MM.1S (cell line): ENCODE results near the gene BIRC6.

Experiments used
- DNase-seq: peaks from one replicate; pipeline ENCODE4 v3.0.0-alpha.2; 2015
- H2AFZ ChIP-seq: fragments of 300-600 bp; sonication (generic); 2 replicates; pipeline ENCODE4 v1.6.0; 2016; ENCODE audit warnings: antibody characterized with exemption, low read length
- H3F3A ChIP-seq: fragments of 300-600 bp; sonication (generic); 2 replicates; pipeline ENCODE4 v1.6.1; 2016; ENCODE audit warnings: mild to moderate bottlenecking, antibody characterized with exemption, low read length, moderate library complexity, mixed read lengths; ENCODE audit not compliant: insufficient read depth
- H3K27ac ChIP-seq: fragments of 300-600 bp; sonication (generic); 2 replicates; pipeline ENCODE4 v1.5.1; 2016; ENCODE audit warnings: mild to moderate bottlenecking, low read length
- H3K27me3 ChIP-seq: fragments of 300-600 bp; sonication (generic); replicated peaks from 2 replicates; pipeline ENCODE4 v1.6.0; 2016; ENCODE audit warnings: low read length; ENCODE audit not compliant: insufficient read depth
- H3K36me3 ChIP-seq: fragments of 300-600 bp; sonication (generic); replicated peaks from 2 replicates; pipeline ENCODE4 v1.6.1; 2016; ENCODE audit warnings: mild to moderate bottlenecking, low read length, mixed read lengths; ENCODE audit not compliant: insufficient read depth
- H3K4me1 ChIP-seq: fragments of 300-600 bp; sonication (generic); 2 replicates; pipeline ENCODE4 v1.6.1; 2016; ENCODE audit warnings: low read length, mixed read lengths
- H3K4me2 ChIP-seq: fragments of 300-600 bp; sonication (generic); 2 replicates; pipeline ENCODE4 v1.6.0; 2016; ENCODE audit warnings: low read depth, low read length
- H3K4me3 ChIP-seq: fragments of 300-600 bp; sonication (generic); 2 replicates; pipeline ENCODE4 v1.5.1; 2016; ENCODE audit warnings: low read length, mixed read lengths
- H3K79me2 ChIP-seq: fragments of 300-600 bp; sonication (generic); 2 replicates; pipeline ENCODE4 v1.6.1; 2016; ENCODE audit warnings: mixed run types, low read length, mixed read lengths
- H3K9ac ChIP-seq: fragments of 300-600 bp; sonication (generic); 2 replicates; pipeline ENCODE4 v1.6.1; 2016; ENCODE audit warnings: low read length, mixed read lengths
- H3K9me2 ChIP-seq: fragments of 300-600 bp; sonication (generic); replicated peaks from 2 replicates; pipeline ENCODE4 v1.6.1; 2016; ENCODE audit warnings: mild to moderate bottlenecking, low read length, mixed read lengths; ENCODE audit not compliant: insufficient read depth
- H3K9me3 ChIP-seq: fragments of 300-600 bp; sonication (generic); replicated peaks from 2 replicates; pipeline ENCODE4 v1.6.1; 2016; ENCODE audit warnings: mild to moderate bottlenecking, low read length, mixed read lengths; ENCODE audit not compliant: insufficient read depth
- H4K20me1 ChIP-seq: fragments of 300-600 bp; sonication (generic); 2 replicates; pipeline ENCODE4 v1.6.1; 2016; ENCODE audit warnings: mild to moderate bottlenecking, low read length, moderate library complexity, mixed read lengths; ENCODE audit not compliant: insufficient read depth
- EZH2 ChIP-seq: fragments of 300-600 bp; sonication (generic); optimal IDR thresholded peaks from 2 replicates; pipeline ENCODE3; 2017; ENCODE audit warnings: low read depth, mild to moderate bottlenecking, antibody characterized with exemption, low read length, mixed read lengths
- EZH2phosphoT487 ChIP-seq: fragments of 300-600 bp; sonication (generic); IDR thresholded peaks from 2 replicates; pipeline ENCODE4 v1.6.1; 2018; ENCODE audit warnings: antibody characterized with exemption, low read length
- TF ChIP-seq, protein P1 (sequence below): fragments of 300-600 bp; sonication (generic); IDR thresholded peaks from 2 replicates; pipeline ENCODE4 v1.5.1; 2016; ENCODE audit warnings: antibody characterized with exemption, low read length, mixed read lengths

Gene BIRC6

DNA sequence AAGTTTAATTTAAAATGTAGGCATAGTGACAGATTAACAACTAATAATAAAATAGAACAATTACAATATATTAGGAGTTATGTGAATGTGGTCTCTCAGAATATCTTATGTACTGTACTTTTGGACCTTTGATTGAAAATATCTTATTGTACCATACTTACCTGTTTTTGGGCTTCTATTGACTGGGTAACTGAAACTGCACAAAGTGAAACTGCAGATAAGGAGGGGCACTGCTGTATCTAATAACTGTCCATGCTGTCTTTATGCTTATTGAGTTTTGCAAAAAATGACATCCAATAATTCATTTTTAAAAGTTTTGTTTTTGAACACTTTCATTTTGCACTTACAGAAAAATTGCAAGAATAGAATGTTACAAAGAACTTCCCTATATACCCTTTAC is 19.9 kb downstream of the BIRC6 start:
- H3K9me3 ChIP-seq: no peaks in the 10 kb centered on the region
- peaks cover 47% of the 10 kb centered on the region for H4K20me1 ChIP-seq
- no peak overlapping the region for H3K27ac ChIP-seq
- H3K4me3 ChIP-seq: no peak overlapping the region
- no peaks in the 10 kb centered on the region for H3K9me2 ChIP-seq
- H3K79me2 ChIP-seq: peaks cover 90% of the 10 kb centered on the region
- no peaks in the 10 kb centered on the region for H3K27me3 ChIP-seq
- 0 out of 2 replicates have a peak, but pooled peaks cover 2% of the 10 kb centered on the region for H3K36me3 ChIP-seq
- H3K4me2 ChIP-seq: peak overlapping the region; percentile 30; the same call in 1 of the 2 replicates
- TF ChIP-seq EZH2 (no peak), EZH2phosphoT487 (no peak)
- TF ChIP-seq, protein P1, sequence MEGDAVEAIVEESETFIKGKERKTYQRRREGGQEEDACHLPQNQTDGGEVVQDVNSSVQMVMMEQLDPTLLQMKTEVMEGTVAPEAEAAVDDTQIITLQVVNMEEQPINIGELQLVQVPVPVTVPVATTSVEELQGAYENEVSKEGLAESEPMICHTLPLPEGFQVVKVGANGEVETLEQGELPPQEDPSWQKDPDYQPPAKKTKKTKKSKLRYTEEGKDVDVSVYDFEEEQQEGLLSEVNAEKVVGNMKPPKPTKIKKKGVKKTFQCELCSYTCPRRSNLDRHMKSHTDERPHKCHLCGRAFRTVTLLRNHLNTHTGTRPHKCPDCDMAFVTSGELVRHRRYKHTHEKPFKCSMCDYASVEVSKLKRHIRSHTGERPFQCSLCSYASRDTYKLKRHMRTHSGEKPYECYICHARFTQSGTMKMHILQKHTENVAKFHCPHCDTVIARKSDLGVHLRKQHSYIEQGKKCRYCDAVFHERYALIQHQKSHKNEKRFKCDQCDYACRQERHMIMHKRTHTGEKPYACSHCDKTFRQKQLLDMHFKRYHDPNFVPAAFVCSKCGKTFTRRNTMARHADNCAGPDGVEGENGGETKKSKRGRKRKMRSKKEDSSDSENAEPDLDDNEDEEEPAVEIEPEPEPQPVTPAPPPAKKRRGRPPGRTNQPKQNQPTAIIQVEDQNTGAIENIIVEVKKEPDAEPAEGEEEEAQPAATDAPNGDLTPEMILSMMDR: no peak
- H2AFZ ChIP-seq: no peak overlapping the region
- H3K9ac ChIP-seq: no peak overlapping the region
- DNase-seq: no peak
- H3K4me1 ChIP-seq: peaks cover 10% of the 10 kb centered on the region; the same call in 1 of the 2 replicates
- H3F3A ChIP-seq: peaks cover 4% of the 10 kb centered on the region

DNA sequence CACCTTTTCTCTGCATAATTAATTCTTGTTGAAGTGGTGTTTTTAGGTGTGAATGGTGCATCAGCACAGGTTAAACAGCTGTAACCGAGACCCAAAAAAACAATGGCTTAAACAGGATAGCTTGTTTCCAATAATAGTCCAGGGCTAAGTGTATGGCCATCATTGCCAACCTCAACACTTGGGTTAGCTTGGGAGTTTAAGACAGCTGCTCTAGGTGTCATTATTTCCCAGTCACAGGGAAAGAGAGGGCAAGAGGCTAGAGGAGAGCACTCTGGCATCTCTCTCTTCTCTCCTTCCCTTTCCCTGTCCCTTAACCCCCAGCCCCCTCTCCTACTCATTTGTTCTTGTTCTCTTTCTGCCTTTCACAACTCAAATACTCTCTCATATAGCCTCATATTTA is 21.1 kb downstream of the BIRC6 start:
- Histone ChIP-seq H3K4me2 (no peak overlapping the region), H3F3A (peaks cover 4% of the 10 kb centered on the region), H3K9me3 (no peaks in the 10 kb centered on the region), H3K4me1 (peaks cover 10% of the 10 kb centered on the region; the same call in 1 of the 2 replicates), H3K27ac (no peak overlapping the region), H3K9ac (no peak overlapping the region), H3K9me2 (no peaks in the 10 kb centered on the region), H3K79me2 (peaks cover 86% of the 10 kb centered on the region), H2AFZ (no peak overlapping the region), H3K27me3 (no peaks in the 10 kb centered on the region), H3K4me3 (no peak overlapping the region), H4K20me1 (peaks cover 38% of the 10 kb centered on the region), H3K36me3 (0 out of 2 replicates have a peak, but pooled peaks cover 2% of the 10 kb centered on the region)
- TF ChIP-seq EZH2phosphoT487 (no peak), EZH2 (no peak)
- TF ChIP-seq, protein P1: no peak
- DNase-seq: no peak

DNA sequence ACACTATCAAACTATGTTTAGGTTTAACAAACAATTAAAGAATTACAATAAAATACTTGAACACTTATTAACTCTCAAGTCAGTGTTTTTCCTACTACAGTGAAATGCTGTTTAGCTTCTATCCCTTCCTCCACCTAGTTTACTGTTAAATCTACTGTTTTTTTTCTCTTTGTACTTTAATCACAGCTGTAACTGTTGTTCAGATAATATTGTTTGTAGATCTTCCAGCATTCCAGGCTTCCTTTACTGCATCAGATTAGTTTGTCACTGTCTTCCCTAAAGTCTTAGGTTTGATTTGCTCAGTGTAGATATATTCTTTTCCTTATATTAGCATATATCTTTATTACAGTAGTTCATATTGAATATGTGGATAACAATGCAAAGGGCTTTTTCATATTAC is 22.5 kb downstream of the BIRC6 start:
- H3K27ac ChIP-seq: no peak overlapping the region
- H3K4me2 ChIP-seq: no peak overlapping the region
- H3K9me3 ChIP-seq: no peaks in the 10 kb centered on the region
- H2AFZ ChIP-seq: no peak overlapping the region
- peaks cover 4% of the 10 kb centered on the region; the same call in 1 of the 2 replicates for H3K36me3 ChIP-seq
- peaks cover 26% of the 10 kb centered on the region; the same call in 1 of the 2 replicates for H4K20me1 ChIP-seq
- no peaks in the 10 kb centered on the region for H3K9me2 ChIP-seq
- H3K4me1 ChIP-seq: peaks cover 10% of the 10 kb centered on the region; the same call in 1 of the 2 replicates
- H3K9ac ChIP-seq: no peak overlapping the region
- no peak for DNase-seq
- peaks cover 79% of the 10 kb centered on the region for H3K79me2 ChIP-seq
- no peaks in the 10 kb centered on the region for H3K27me3 ChIP-seq
- peaks cover 4% of the 10 kb centered on the region for H3F3A ChIP-seq
- TF ChIP-seq EZH2 (no peak), EZH2phosphoT487 (no peak)
- TF ChIP-seq, protein P1: no peak
- no peak overlapping the region for H3K4me3 ChIP-seq
